NT2/D1 (cell line): Measurements from ENCODE around the gene AHI1.

ENCODE experiments used
- SUZ12 ChIP-seq: IDR thresholded peaks from 2 replicates; pipeline ENCODE4 v1.6.1; 2011; ENCODE audit not compliant: insufficient read length, insufficient read depth; ENCODE audit errors: extremely low read depth
- ZNF274 ChIP-seq: IDR thresholded peaks from 2 replicates; pipeline ENCODE4 v1.6.1; 2011; ENCODE audit warnings: mild to moderate bottlenecking, low read depth, low read length

DNA sequence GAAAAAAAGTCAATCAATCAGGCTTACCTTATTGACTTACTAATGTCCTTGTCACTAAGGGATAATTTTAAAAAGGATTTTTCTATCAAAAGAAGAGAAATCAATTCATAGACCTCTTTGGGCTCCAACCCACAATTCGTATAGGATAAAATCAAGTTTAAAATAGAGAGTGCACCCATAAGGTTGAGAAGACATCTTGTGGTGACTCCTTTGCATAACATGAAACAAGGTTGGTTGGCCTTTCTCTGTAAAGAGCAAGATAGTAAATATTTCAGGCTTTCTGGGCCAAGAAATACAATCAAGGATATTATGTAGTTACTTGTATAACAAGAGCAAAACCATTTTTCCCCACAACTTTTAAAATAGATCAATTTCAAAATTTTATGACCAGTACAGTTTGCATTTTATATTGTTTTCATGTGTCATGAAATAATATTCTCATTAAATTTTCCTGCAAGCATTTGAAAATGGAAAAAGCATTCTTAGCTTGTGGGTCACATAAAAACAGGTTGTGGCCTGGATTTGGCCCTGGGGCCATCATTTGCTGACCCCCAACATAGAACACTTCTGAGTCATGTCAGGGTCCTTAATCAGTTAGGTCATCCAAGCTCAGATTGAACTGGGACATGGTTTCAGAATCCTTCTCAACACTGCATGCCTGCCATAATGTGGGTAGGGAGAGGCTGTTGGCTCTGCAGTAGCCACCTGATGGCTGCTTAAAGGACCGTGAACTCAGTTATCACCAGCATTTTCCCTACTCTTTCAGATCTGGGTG is 239.7 kb downstream of the AHI1 start:
- TF ChIP-seq ZNF274: no peak
- TF ChIP-seq SUZ12: no peak
